Measurements from ENCODE around the gene TRABD2A. TPM values are rescaled to one million over a fixed set of nuclear protein-coding genes. Genes with fewer than 3 reads are reported as not detected.
A peak's percentile ranks its signal among the peaks of the same experiment; 100 is the strongest.
"Not testable (repeated sequence)": the region's sequence is repeated elsewhere in the genome, so short reads cannot be mapped to it uniquely, and the experiment has no call there.

The TRABD2A gene
- total RNA-seq, 1 donor from 2014 or later = 1.0 TPM

DNA sequence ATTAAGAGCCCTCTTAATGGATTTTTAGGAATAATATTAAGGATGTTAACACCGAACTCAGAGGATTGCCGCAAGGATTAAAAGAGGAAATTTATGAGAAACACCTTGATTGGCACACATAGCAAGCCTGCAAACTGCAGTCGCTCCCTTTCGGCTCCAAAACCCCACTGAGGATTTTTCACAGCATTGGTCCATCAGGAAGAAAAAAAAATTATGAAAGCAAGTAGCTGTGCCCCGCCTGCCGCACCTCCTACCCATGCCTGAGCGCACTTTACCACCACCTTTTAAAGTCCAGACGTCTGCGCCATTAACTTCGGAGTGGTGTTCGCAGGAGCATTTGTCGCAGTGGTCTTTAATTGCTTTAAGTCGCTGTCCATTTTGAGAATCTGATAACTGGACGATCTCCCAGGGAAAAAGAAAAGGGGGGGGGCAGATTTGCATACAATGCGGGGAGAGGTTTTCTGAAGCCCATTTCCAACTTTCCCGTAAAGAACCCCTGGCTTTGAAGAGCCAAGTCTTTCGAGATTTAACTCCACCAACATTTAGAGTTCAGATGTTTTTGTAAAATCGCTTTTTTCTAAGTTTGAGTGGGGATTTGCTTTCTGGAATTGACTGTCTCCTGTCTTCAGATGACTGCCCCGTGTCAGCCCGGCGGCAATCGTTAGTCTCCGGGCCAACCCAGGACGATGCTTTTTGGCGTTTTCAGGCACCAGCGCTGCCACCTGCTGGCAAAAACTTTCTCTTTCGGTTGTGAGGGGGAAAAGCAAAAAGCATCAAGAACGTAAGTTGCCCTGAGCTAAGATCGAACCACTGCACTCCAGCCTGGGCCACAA lies 913 bp upstream of the TRABD2A start:
- peaks cover 15 to 38% (median 34%) of the 10 kb centered on the region in 3 donors for H3K27me3 ChIP-seq (ENCODE audit: control insufficient read depth in 3 of 3, insufficient read depth in 3 of 3, low read length in 3 of 3)
- no peak overlapping the region for H3K27ac ChIP-seq (ENCODE audit: low read depth, low read length)

DNA sequence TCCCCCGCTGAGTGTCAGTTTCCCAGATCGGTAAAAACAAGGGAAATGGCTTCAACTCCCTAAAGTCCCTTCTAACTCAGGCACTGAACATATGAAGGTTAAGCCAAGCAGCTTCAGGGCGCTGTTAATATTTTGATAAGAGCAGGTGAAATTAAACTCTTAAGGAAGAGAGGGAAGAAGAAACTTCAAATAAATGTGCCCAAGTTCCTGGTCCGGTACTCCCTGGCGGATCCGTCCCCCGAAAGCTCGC lies 564 bp downstream of the TRABD2A start:
- peaks cover 15 to 38% (median 34%) of the 10 kb centered on the region in 3 donors for H3K27me3 ChIP-seq (ENCODE audit: control insufficient read depth in 3 of 3, insufficient read depth in 3 of 3, low read length in 3 of 3)
- no peaks in the 10 kb centered on the region for H3K36me3 ChIP-seq (ENCODE audit: control insufficient read depth in 3 of 3, insufficient read depth in 3 of 3, low read length in 3 of 3)
- H3K4me3 ChIP-seq (ENCODE audit: low read length in 3 of 3) = peak overlapping the region; percentile 38 to 64 (median 60)
- H3K9ac ChIP-seq (ENCODE audit: low read depth in 1 of 3, low read length in 3 of 3) = peak overlapping the region in 2 of 3 donors; percentile 32 to 33
- no peak overlapping the region for H3K27ac ChIP-seq (ENCODE audit: low read depth, low read length)
- no peaks in the 10 kb centered on the region for H3K9me3 ChIP-seq (ENCODE audit: control insufficient read depth in 3 of 3, low read length in 3 of 3)
- H3K4me1 ChIP-seq (ENCODE audit: control insufficient read depth in 3 of 3, insufficient read depth in 3 of 3, low read length in 3 of 3) = peaks cover 13 to 24% (median 20%) of the 10 kb centered on the region in 3 donors

More for the DNA sequence above, 913 bp upstream of the TRABD2A start:
- Histone ChIP-seq H3K4me1 (ENCODE audit: control insufficient read depth in 3 of 3, insufficient read depth in 3 of 3, low read length in 3 of 3) (peaks cover 13 to 24% (median 20%) of the 10 kb centered on the region in 3 donors), H3K4me3 (ENCODE audit: low read length in 3 of 3) (peak overlapping the region; percentile 60 to 69 (median 64)), H3K9ac (ENCODE audit: low read depth in 1 of 3, low read length in 3 of 3) (peak overlapping the region in 2 of 3 donors; percentile 23 to 58), H3K9me3 (ENCODE audit: control insufficient read depth in 3 of 3, low read length in 3 of 3) (no peaks in the 10 kb centered on the region), H3K36me3 (ENCODE audit: control insufficient read depth in 3 of 3, insufficient read depth in 3 of 3, low read length in 3 of 3) (no peaks in the 10 kb centered on the region)

DNA sequence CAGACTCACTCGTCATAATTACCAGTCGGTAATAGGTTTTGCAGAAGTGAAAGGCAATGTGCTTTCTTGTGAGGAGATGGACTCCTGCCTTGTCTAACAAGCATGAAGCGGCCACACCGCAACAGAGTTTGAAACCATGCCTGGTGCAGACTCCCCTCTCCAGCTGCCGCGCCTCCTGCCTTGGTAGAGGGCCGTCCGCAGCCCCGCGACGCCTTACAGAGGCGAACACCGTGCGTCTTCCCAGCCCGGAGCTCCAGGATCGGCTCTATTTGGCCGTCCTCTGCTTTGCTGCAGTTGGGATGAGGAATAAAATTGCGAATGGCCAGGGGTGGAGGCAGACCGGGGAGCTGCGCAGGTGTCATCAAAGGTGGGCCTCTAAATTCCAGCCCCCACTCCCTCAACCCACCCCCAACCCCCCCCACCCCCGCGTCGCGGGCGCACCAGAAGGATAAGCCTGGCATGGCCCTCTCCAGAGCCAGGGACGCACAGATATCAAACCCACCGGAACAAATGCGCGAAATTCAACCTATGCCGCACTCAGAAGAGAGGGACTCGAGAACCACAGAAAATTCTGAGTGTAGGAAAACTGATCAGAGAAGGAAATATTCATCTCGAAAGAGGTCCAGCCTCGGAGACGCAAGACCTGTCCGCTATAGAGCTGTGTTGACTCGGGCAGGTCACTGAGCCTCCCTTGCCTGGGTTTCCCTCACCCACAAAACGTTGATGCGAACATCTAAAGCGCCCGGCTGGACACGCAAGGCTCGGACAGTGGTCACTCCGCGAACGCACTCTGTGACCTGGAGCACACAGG lies 1.1 kb downstream of the TRABD2A start:
- H3K27ac ChIP-seq (ENCODE audit: low read depth, low read length) = no peak overlapping the region
- peaks cover 15 to 38% (median 31%) of the 10 kb centered on the region in 3 donors for H3K27me3 ChIP-seq (ENCODE audit: control insufficient read depth in 3 of 3, insufficient read depth in 3 of 3, low read length in 3 of 3)
- H3K9me3 ChIP-seq (ENCODE audit: control insufficient read depth in 3 of 3, low read length in 3 of 3) = no peaks in the 10 kb centered on the region
- H3K9ac ChIP-seq (ENCODE audit: low read depth in 1 of 3, low read length in 3 of 3) = peak overlapping the region in 1 of 3 donors; percentile 32
- peak overlapping the region; percentile 38 to 64 (median 60) for H3K4me3 ChIP-seq (ENCODE audit: low read length in 3 of 3)
- no peaks in the 10 kb centered on the region for H3K36me3 ChIP-seq (ENCODE audit: control insufficient read depth in 3 of 3, insufficient read depth in 3 of 3, low read length in 3 of 3)
- H3K4me1 ChIP-seq (ENCODE audit: control insufficient read depth in 3 of 3, insufficient read depth in 3 of 3, low read length in 3 of 3) = peaks cover 13 to 24% (median 20%) of the 10 kb centered on the region in 3 donors

DNA sequence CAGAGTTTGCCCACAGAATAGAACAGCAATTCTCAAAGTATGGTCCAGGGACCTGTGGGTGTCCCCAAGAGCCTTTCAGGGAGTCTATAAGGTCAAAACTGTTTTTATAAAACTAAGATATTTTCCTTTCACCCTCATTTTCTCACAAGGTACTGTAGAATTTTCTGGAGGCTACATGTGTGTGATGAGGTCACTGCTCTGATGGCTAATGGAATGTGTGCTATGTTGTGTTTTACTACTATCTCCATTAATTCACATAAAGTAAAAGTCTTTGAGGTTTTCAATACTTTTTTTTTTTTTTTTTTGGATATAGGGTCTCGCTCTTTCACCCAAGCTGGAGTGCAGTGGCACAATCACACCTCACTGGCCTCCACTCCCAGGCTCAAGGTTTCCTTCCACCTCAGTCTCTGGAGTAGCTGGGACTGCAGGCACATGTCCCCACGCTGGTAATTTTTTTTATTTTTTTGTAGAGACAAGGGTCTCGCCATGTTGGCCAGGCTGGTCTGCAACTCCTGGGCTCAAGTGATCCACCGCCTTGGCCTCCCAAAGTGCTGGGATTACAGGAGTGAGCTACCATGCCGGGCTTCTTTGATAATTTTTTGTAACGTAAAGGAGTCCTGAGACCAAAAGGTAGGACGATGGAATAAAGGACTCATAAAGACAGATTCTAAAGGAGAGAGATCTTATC lies 1.8 kb downstream of the TRABD2A start:
- Histone ChIP-seq H3K36me3 (ENCODE audit: control insufficient read depth in 3 of 3, insufficient read depth in 3 of 3, low read length in 3 of 3) (no peaks in the 10 kb centered on the region), H3K27ac (ENCODE audit: low read depth, low read length) (no peak overlapping the region), H3K4me3 (ENCODE audit: low read length in 3 of 3) (no peak overlapping the region), H3K9me3 (ENCODE audit: control insufficient read depth in 3 of 3, low read length in 3 of 3) (no peaks in the 10 kb centered on the region), H3K27me3 (ENCODE audit: control insufficient read depth in 3 of 3, insufficient read depth in 3 of 3, low read length in 3 of 3) (peaks cover 15 to 38% (median 31%) of the 10 kb centered on the region in 3 donors), H3K9ac (ENCODE audit: low read depth in 1 of 3, low read length in 3 of 3) (no peak overlapping the region), H3K4me1 (ENCODE audit: control insufficient read depth in 3 of 3, insufficient read depth in 3 of 3, low read length in 3 of 3) (peaks cover 13 to 24% (median 20%) of the 10 kb centered on the region in 3 donors)

DNA sequence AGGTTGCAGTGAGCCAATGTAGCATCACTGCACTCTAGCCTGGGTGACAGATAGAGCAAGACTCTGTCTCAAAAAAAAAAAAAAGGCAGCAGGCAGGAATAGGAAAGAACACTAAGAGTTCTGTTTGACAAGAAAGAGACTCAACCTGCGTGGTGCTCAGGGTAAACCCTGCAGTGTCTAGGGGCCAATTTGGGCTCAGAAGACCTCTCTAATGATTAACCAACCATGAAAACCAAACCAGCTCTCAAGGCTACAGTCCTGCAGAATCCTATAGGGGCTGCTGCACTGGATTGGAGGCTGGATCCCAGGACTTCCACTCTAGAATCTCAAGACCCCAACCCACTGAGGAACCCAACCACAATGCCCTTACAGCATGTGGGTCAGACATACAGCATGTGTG lies 2.4 kb downstream of the TRABD2A start:
- Histone ChIP-seq H3K4me1 (ENCODE audit: control insufficient read depth in 3 of 3, insufficient read depth in 3 of 3, low read length in 3 of 3) (peaks cover 13 to 24% (median 20%) of the 10 kb centered on the region in 3 donors), H3K27ac (ENCODE audit: low read depth, low read length) (no peak overlapping the region), H3K9me3 (ENCODE audit: control insufficient read depth in 3 of 3, low read length in 3 of 3) (no peaks in the 10 kb centered on the region), H3K36me3 (ENCODE audit: control insufficient read depth in 3 of 3, insufficient read depth in 3 of 3, low read length in 3 of 3) (no peaks in the 10 kb centered on the region), H3K27me3 (ENCODE audit: control insufficient read depth in 3 of 3, insufficient read depth in 3 of 3, low read length in 3 of 3) (peaks cover 15 to 33% (median 31%) of the 10 kb centered on the region in 3 donors), H3K4me3 (ENCODE audit: low read length in 3 of 3) (no peak overlapping the region), H3K9ac (ENCODE audit: low read depth in 1 of 3, low read length in 3 of 3) (no peak overlapping the region)

DNA sequence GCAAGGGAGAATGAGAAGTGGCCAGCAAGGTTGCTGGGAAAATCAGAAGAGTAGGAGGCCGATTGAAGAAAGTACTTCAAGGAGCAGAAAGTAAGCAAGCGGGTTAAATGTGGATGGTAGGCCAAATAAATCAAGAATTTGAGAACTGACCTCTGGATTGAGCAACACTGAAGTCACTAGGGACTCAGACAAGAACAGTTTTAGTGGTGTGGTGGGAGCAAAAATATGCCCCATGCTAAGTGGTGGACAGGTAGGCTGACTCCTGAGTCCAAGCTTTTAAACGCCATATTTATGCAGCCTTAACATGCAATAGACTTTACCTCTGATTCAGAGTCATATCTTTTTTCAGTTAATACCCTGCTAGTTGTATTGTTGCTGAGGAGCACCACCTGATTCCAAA lies 4.5 kb downstream of the TRABD2A start:
- Histone ChIP-seq H3K9me3 (ENCODE audit: control insufficient read depth in 3 of 3, low read length in 3 of 3) (no peaks in the 10 kb centered on the region), H3K4me3 (ENCODE audit: low read length in 3 of 3) (no peak overlapping the region), H3K27me3 (ENCODE audit: control insufficient read depth in 3 of 3, insufficient read depth in 3 of 3, low read length in 3 of 3) (peaks cover 15 to 24% (median 20%) of the 10 kb centered on the region in 3 donors), H3K36me3 (ENCODE audit: control insufficient read depth in 3 of 3, insufficient read depth in 3 of 3, low read length in 3 of 3) (no peaks in the 10 kb centered on the region), H3K27ac (ENCODE audit: low read depth, low read length) (no peak overlapping the region), H3K9ac (ENCODE audit: low read depth in 1 of 3, low read length in 3 of 3) (no peak overlapping the region), H3K4me1 (ENCODE audit: control insufficient read depth in 3 of 3, insufficient read depth in 3 of 3, low read length in 3 of 3) (peaks cover 9 to 14% (median 13%) of the 10 kb centered on the region in 3 donors)

DNA sequence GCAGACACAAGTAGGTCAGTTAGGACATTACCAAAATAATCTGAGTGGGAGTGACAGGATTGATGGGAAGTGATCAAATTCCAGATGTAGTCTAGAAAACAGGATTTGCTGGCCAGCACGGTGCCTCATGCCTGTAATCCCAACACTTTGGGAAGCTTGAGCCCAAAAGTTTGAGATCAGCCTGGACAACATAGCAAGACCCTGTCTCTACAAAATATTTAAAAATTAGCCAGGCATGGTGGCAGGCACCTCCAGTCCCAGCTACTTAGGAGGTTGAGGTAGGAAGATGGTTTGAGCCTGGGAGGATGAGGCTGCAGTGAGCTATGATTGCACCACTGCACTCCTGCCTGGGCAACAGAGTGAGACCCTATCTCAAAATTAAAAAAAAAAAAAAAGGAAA lies 5.3 kb downstream of the TRABD2A start:
- not testable (repeated sequence) for H3K9ac ChIP-seq (ENCODE audit: low read depth in 1 of 3, low read length in 3 of 3); H3K9me3 ChIP-seq (ENCODE audit: control insufficient read depth in 3 of 3, low read length in 3 of 3); H3K4me3 ChIP-seq (ENCODE audit: low read length in 3 of 3); H3K27ac ChIP-seq (ENCODE audit: low read depth, low read length); H3K4me1 ChIP-seq (ENCODE audit: control insufficient read depth in 3 of 3, insufficient read depth in 3 of 3, low read length in 3 of 3); H3K36me3 ChIP-seq (ENCODE audit: control insufficient read depth in 3 of 3, insufficient read depth in 3 of 3, low read length in 3 of 3)
- peaks cover 12 to 18% (median 18%) of the 10 kb centered on the region in 3 donors for H3K27me3 ChIP-seq (ENCODE audit: control insufficient read depth in 3 of 3, insufficient read depth in 3 of 3, low read length in 3 of 3)

DNA sequence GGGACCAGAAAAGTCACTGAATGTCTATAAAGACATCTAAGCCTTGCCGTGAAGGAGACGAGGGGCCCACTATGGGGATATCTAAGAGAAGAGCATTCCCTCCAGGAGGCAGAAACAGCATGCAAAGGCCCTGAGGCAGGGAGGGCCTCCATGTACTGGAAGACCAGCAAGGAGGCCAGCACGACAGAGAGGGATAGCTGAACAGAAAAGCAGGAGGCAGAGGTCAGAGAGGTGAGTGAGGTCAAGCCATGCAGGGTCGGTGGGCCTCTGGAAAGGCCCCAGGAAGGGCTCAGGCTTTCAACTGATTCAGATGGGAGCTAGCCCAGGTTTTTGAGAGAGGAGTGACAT lies 5.7 kb downstream of the TRABD2A start:
- H3K36me3 ChIP-seq (ENCODE audit: control insufficient read depth in 3 of 3, insufficient read depth in 3 of 3, low read length in 3 of 3) = no peaks in the 10 kb centered on the region
- peaks cover 2 to 3% (median 3%) of the 10 kb centered on the region in 3 donors for H3K4me1 ChIP-seq (ENCODE audit: control insufficient read depth in 3 of 3, insufficient read depth in 3 of 3, low read length in 3 of 3)
- H3K27ac ChIP-seq (ENCODE audit: low read depth, low read length) = no peak overlapping the region
- H3K9me3 ChIP-seq (ENCODE audit: control insufficient read depth in 3 of 3, low read length in 3 of 3) = no peaks in the 10 kb centered on the region
- H3K9ac ChIP-seq (ENCODE audit: low read depth in 1 of 3, low read length in 3 of 3) = no peak overlapping the region
- no peak overlapping the region for H3K4me3 ChIP-seq (ENCODE audit: low read length in 3 of 3)
- peaks cover 11 to 13% (median 13%) of the 10 kb centered on the region in 3 donors for H3K27me3 ChIP-seq (ENCODE audit: control insufficient read depth in 3 of 3, insufficient read depth in 3 of 3, low read length in 3 of 3)

DNA sequence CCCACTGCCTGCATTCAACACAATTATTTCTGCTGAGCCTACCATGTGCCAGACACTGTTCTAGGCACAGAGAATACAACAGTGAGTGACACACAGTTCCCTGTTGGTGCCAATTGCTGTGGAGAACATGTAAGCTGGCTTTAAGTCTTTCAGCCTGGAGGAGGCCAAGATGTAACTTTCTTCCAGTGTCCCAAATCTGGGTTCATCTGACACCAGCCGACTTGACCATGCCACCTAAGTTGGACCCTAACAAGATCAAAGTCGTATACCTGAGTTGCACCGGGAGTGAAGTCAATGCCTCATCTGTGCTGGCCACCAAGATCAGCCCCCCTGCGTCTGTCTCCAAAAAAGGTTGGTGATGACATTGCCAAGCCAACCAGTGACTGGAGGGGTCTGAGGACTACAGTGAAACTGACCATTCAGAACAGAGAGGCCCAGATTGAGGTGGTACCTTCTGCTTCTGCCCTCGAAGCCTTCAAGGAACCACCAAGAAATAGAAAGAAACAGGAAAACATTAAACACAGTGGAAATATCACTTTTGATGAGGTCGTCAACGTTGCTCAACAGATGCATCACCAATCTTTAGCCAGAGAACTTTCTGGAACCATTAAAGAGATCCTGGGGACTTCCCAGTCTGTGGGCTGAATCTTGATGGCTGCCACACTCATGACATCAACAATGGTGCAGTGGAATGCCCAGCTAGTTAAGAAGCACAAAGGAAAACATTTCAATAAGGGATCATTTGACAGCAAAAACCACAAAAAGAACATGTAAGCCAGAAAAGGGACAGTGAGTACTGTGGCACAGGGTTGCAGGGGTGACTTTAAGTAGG lies 6.3 kb downstream of the TRABD2A start:
- Histone ChIP-seq H3K36me3 (ENCODE audit: control insufficient read depth in 3 of 3, insufficient read depth in 3 of 3, low read length in 3 of 3) (no peaks in the 10 kb centered on the region), H3K27me3 (ENCODE audit: control insufficient read depth in 3 of 3, insufficient read depth in 3 of 3, low read length in 3 of 3) (peaks cover 7 to 10% (median 9%) of the 10 kb centered on the region in 3 donors), H3K4me3 (ENCODE audit: low read length in 3 of 3) (no peak overlapping the region), H3K9me3 (ENCODE audit: control insufficient read depth in 3 of 3, low read length in 3 of 3) (no peaks in the 10 kb centered on the region), H3K27ac (ENCODE audit: low read depth, low read length) (no peak overlapping the region), H3K4me1 (ENCODE audit: control insufficient read depth in 3 of 3, insufficient read depth in 3 of 3, low read length in 3 of 3) (no peaks in the 10 kb centered on the region), H3K9ac (ENCODE audit: low read depth in 1 of 3, low read length in 3 of 3) (no peak overlapping the region)

Measured in skeletal muscle tissue (tissue), 4 donors.